Measurements from ENCODE around the gene NAA10. TPM values are rescaled to one million over a fixed set of nuclear protein-coding genes. Genes with fewer than 3 reads are reported as not detected.

NAA10 gene
- total and polyA plus RNA-seq, 2 donors from 2014 or later, result 79.3 to 120 TPM

DNA sequence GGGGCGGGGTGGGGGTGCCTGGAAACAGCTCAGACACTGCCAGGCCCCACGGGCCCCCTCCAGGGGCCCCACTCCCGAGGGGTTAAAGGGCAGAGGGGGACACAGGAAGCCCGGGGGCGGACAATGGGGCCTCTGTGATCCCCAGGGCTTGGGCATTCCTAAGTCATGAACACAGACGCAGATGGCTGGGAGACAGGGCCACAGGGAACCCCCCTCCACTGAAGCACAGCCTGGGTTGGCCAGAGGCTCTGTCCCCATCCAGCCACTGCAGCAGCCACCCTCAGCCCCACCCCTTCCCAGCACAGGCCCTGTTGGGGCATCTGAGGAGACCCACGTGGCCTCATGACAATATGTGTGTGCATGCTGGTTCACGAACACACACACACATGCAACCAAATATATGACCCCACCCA is 52.7 kb downstream of the NAA10 start:
- peaks cover 7% of the 10 kb centered on the region for H3K27me3 ChIP-seq (ENCODE audit: control insufficient read depth, insufficient read depth, low read length)
- intact Hi-C loops (cut with DNase I), result no loop called here
- peaks cover 0 to under 1% (median 0%) of the 10 kb centered on the region in 3 donors for H3K4me1 ChIP-seq (ENCODE audit: control insufficient read depth in 2 of 3, insufficient read depth in 2 of 3, low read depth in 1 of 3, low read length in 3 of 3)
- H3K9ac ChIP-seq (ENCODE audit: low read length in 3 of 3), result no peak overlapping the region
- H3K36me3 ChIP-seq (ENCODE audit: control insufficient read depth in 2 of 3, insufficient read depth in 3 of 3, low read length in 3 of 3), result no peaks in the 10 kb centered on the region
- DNase-seq (peak in 1 of 5 donors; percentile 61), FAIRE-seq (no peak)
- no peak for TF ChIP-seq CTCF (IDR thresholded peaks at IDR 0.05; ENCODE audit: borderline replicate concordance, extremely low read depth, insufficient read depth)
- H3K27ac ChIP-seq (ENCODE audit: low read depth in 2 of 2, low read length in 2 of 2), result no peak overlapping the region
- no peak overlapping the region for H3K4me3 ChIP-seq (ENCODE audit: low read length in 3 of 3)
- H3K9me3 ChIP-seq (ENCODE audit: control insufficient read depth in 2 of 3, insufficient read depth in 1 of 3, low read length in 3 of 3), result no peaks in the 10 kb centered on the region

GRCh38 chrX:153881281-153881680 is 53.6 kb downstream of the NAA10 start:
- H3K27ac ChIP-seq (ENCODE audit: low read depth in 2 of 2, low read length in 2 of 2), result no peak overlapping the region
- H3K4me1 ChIP-seq (ENCODE audit: control insufficient read depth in 2 of 3, insufficient read depth in 2 of 3, low read depth in 1 of 3, low read length in 3 of 3), result no peaks in the 10 kb centered on the region
- peak in 1 of 5 donors; percentile 61 for DNase-seq
- no peak overlapping the region for H3K4me3 ChIP-seq (ENCODE audit: low read length in 3 of 3)
- intact Hi-C loops (cut with DNase I), result no loop called here
- peaks cover 7% of the 10 kb centered on the region for H3K27me3 ChIP-seq (ENCODE audit: control insufficient read depth, insufficient read depth, low read length)
- TF ChIP-seq CTCF (IDR thresholded peaks at IDR 0.05; ENCODE audit: borderline replicate concordance, extremely low read depth, insufficient read depth), result no peak
- H3K36me3 ChIP-seq (ENCODE audit: control insufficient read depth in 2 of 3, insufficient read depth in 3 of 3, low read length in 3 of 3), result no peaks in the 10 kb centered on the region
- no peak overlapping the region for H3K9ac ChIP-seq (ENCODE audit: low read length in 3 of 3)
- no peak for FAIRE-seq
- no peaks in the 10 kb centered on the region for H3K9me3 ChIP-seq (ENCODE audit: control insufficient read depth in 2 of 3, insufficient read depth in 1 of 3, low read length in 3 of 3)

DNA sequence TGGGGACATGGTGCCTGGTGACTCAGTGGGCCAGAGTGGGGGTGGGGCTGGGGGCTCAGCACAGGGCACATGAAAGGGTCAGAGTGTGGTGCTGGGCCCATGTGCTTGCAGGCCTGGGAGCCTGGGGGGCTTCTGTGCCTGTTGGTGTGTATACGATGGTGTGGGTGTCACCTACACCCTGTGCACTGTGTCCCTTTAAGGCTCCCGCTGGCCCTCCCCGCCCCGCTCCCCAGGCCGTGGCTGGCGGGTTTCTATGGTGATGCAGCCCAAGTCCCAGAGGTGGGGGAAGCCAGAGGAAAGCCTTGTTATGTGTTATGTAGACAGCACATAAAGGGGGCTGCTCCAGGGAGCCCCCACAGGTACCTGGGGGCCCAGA is 54.4 kb downstream of the NAA10 start:
- intact Hi-C loops (cut with DNase I), result no loop called here
- peak in 1 of 5 donors; percentile 53 for DNase-seq
- FAIRE-seq, result no peak
- Histone ChIP-seq H3K27ac (ENCODE audit: low read depth in 2 of 2, low read length in 2 of 2) (no peak overlapping the region), H3K9ac (ENCODE audit: low read length in 3 of 3) (no peak overlapping the region), H3K36me3 (ENCODE audit: control insufficient read depth in 2 of 3, insufficient read depth in 3 of 3, low read length in 3 of 3) (no peaks in the 10 kb centered on the region), H3K4me3 (ENCODE audit: low read length in 3 of 3) (no peak overlapping the region), H3K9me3 (ENCODE audit: control insufficient read depth in 2 of 3, insufficient read depth in 1 of 3, low read length in 3 of 3) (no peaks in the 10 kb centered on the region), H3K4me1 (ENCODE audit: control insufficient read depth in 2 of 3, insufficient read depth in 2 of 3, low read depth in 1 of 3, low read length in 3 of 3) (no peaks in the 10 kb centered on the region), H3K27me3 (ENCODE audit: control insufficient read depth, insufficient read depth, low read length) (peaks cover 7% of the 10 kb centered on the region)
- TF ChIP-seq CTCF (IDR thresholded peaks at IDR 0.05; ENCODE audit: borderline replicate concordance, extremely low read depth, insufficient read depth), result no peak

Measured in kidney (tissue), 14 donors.